GM19438 (cell line): ENCODE data around the gene MR1.

Source experiments
- ATAC-seq: cut with Tn5 transposase; IDR thresholded peaks from one replicate; pipeline ENCODE4 v1.9.1; 2021; ENCODE audit warnings: low read depth; ENCODE audit not compliant: unreplicated experiment

Gene MR1

DNA sequence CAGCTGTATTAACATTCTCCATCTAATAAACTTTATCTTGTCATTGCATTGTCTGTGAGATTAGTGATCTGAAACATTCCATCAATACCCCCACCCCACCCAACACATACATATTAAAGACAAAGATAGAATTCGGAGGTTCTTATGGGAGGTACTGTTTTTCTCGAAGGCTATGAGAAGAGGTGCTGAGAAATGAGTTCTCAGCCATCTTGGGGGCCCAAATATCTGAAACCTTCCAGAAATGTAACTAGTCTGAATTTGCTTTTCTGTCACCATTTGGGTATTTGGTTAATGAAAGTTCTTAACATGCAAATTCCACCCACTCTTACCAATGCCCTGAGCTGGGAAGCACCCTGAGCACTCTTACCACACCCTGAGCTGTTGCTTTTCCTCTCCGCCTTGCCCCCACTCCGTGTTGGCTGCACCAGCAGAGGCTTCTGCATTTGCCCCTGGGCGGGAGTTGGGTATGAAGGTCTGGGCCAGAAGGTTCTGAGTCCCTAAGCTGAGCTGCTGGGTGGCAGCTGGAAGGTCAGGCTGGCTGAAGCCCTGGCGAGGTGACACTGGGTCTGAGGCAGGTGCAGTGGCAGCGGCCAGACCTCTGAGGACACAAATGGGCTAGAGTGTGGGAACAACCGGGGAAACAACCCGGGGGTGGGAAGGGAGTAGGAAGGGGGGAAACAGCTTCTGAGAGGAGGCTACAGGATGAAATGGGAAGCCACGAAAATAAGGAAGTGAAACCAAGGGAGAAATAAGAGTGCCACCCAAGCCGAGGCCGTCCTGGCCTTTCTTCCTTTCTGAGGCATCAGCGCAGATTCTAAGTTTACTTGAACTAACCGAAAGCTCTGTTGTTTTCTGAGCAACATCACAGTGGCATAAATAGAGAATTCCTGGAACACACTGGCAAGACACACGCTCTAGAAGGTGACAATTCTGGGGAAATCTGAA, 28.4 kb downstream of the MR1 start:
- peak; percentile 79 for ATAC-seq

DNA sequence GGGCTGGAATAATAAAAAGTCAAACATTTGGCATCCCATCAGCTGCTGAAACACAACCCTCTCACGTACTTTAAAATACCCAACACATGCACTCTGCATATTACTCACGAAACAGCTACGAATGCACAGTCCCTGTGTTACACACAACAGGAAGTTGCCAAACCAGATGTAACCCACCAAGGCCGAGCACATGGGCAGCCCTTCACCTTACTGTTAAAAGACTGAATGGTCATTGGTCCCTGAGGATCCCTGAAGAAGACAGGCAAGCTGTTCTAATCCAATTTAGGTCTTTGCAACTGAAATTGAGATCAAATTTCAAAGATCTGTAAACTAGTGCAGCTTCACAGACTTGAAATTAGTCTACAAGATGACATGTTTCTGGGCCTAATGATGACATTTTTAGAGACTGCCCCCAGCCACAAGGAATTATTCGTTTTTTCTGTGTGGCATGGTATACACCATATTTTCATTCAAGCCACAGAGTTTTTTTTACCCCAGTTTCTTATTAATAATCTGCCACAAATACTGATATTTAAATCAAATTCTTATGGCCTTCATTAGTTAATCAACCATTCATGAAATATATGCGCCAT, 29.1 kb downstream of the MR1 start:
- peak; percentile 58 for ATAC-seq

DNA sequence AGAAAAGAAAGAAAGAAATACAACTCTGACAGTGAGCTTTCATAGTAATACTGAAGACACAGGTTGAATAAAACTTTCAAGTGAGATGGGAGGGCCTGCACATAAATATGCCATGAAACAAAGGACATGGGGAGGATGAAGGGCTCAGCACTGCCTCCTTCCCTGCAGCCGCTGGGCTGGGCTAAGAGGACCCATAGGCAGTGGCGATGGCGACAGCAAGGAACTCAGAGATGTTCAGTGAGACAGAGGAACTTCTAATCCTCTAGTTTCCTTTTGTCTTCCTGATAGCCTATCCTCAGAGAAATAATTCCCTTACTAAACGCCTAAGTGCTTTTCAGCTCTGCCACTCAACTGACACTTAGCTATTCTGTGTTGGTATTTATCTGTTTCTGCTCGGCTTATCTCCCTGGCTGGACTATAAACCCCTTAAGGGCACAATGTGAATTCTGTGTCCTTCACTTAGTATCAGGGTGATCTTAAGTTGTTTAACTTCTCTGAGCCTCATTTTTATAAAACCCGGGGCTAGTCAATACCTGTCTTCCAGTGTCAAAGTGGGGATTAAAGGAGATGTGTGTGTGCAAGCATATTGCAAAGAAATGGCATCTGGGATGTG, 30.3 kb downstream of the MR1 start:
- ATAC-seq: no peak

- ATAC-seq: no peak
Observed at GRCh38 chr1:181064702-181065101, 30.9 kb downstream of the MR1 start.

DNA sequence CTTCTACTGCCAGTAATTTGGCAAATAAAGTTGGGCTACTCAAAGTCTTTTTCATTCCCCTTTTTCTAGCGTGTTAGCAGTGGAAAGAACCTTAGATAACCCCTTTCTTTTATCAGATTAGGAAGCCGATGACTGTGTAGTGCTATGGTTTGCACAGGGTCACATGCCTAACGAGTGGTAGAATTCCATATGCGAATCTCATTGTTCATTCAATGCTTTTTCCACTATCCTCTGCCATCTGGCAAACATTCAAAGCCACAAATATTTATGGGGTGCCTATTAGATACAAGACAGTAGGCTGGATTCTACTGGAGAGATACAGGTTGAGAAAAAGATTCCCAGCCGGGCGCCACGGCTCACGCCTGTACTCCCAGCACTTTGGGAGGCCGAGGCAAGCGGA, 39.9 kb downstream of the MR1 start:
- no peak for ATAC-seq

DNA sequence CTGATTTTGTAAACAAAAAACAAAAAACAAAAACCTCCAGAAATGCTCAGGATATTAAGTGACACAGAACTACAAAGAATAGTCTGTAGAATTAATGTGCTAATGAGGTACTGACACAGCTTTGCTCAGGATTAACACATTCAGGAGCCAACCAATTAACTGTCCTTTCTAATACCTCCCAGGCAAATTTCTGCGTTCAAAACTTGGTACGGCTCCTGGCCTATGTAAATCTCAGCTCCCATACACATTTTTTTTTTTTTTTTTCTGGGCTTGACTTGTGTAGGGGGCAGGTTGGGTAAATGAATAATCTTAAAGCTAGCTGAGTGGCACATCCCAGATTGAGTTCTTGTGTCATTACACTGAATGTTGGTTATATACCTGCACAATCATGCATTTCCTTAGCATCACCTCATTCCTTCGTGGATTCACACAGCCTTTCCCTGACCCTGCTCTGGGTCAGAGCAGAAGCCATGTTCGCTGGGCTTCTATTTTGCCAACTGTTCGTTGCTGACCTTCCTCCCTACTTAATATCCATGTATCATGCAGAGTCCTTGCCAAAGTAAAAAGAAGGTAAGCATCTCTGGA, 42.1 kb downstream of the MR1 start:
- ATAC-seq: no peak

- ATAC-seq: no peak
Observed at GRCh38 chr1:181076852-181077251, 43.1 kb downstream of the MR1 start.

DNA sequence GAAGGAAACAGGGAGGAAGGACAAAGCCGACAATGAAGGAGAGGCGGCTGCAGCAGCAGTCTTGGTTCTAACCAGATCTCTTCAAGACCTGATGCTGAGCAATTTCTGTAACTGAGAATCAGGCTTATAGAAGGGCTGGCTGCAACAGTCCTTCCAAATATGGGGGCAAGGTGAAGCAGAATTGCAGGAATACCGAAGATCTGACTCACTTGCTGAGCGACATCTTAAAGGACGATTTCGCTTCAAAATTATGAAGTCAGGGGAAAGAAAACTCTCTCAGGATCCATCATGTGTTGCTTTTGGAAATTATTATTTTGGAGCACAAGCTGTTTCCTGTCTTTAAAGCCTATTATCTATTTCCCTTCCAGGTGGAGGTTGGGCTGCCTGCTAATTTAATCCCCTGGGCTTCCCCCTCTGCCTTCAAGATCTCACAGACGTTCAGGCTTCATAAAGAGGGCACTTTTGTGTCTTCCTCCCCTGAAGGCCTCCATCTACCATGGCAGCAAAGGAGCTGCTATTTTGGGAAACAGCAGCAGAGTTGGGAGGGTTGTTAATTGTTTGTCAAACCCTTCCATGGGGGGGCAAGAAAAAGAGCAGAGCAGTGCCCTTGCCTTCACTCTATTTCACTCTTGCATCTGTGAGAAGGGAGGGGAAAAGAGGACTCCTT, 43.9 kb downstream of the MR1 start:
- ATAC-seq: no peak

DNA sequence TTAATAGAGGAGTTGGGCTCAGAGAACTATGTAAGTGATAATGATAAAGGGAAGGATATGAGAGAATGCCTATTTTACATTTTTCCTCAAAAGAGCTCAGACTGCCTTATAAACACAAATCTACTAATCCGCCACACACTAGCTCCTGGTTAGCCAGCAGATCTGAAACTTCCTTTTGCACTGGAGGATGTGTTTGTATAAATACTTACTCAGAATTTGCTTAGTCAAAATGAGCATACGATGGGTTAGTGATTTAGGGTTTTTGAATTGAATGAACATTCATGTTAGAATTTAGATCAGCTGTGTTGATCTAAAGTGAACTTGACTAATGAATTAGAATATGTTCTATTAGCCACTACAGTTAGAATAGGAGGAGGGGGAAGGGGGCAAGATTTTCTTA, 45.6 kb downstream of the MR1 start:
- ATAC-seq: no peak

GRCh38 chr1:181079920-181080319, 46.1 kb downstream of the MR1 start:
- ATAC-seq: no peak

DNA sequence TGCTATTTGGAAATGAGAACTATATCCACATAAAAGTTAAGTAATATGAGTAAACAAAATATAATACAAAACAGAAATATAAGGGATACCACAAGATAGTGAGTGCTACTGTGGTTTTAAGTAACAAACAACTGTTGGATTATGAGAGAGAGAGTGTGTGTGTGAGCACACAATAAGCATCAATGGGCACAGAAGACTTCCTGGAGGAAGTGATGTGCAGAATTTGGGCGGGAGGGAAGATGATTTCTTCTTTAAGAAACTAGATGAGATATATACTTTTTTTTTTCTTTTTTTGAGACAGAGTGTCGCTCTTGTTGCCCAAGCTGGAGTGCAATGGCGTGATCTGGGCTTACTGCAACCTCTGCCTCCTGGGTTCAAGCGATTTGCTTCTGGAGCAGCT, 46.8 kb downstream of the MR1 start:
- ATAC-seq: no peak

DNA sequence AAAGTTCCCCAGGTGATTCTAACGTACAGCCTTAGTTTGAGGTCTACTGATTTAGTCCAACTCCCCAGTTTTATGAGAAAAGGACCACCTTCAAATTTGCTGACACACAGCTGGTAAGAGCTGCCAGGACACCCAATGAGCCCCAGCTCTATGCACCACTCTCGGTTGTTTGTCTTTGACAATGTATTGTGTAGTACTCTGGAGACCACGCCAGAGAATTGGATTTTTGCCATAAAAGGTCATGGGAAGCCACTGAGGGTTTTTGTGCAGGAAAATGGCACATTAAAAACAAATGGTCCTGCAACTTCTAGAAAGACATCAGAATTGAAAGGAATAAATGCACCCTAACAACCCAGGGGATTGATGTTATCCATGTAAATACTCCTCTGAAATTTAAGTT, 47.6 kb downstream of the MR1 start:
- no peak for ATAC-seq

- no peak for ATAC-seq
Observed at GRCh38 chr1:181083842-181084605, 50.2 kb downstream of the MR1 start.

GRCh38 chr1:181084606-181084969, 50.8 kb downstream of the MR1 start:
- no peak for ATAC-seq

GRCh38 chr1:181086091-181086490, 52.3 kb downstream of the MR1 start:
- ATAC-seq: no peak

DNA sequence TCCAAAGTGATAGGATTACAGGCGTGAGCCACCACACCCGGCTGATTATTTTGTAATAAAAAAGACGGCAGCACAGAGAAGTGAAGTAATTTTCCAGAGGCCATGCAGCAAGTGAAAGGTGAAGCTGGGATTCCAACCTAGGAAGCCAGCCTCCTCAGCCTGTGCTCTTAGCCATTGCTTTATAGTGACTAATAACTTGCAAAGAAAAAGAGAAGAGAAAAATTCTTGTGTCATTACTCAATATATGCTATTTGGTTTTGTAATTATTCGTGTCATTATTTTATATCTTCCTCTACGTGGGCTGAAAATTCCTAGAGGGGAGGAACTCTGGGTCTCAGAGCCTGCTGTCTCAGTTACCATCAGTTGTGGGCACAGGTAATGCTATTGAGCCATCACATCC, 53.1 kb downstream of the MR1 start:
- no peak for ATAC-seq

- no peak for ATAC-seq
Observed at GRCh38 chr1:181087400-181087901, 53.7 kb downstream of the MR1 start.

- peak; percentile 64 for ATAC-seq
Observed at GRCh38 chr1:181088079-181089016, 54.6 kb downstream of the MR1 start, which contains the start of gene IER5. TSS of gene IER5 (plus strand) at chr1:181088700. CDS start at chr1:181088903, 203 bp downstream.
